Heart left ventricle (tissue), 16 donors: ENCODE data around the gene ARID5A. TPM values are rescaled to one million over a fixed set of nuclear protein-coding genes. Genes with fewer than 3 reads are reported as not detected.

Source experiments
- ATAC-seq, 4 donors: fragments of 200-7000 bp; cut with Tn5 transposase; one replicate each; pipeline ENCODE4 v1.9.1; 2020 to 2022; ENCODE audit warnings: moderate library complexity in 4 of 4, mild to moderate bottlenecking in 3 of 4, moderate number of reproducible peaks in 1 of 4
- DNase-seq, 5 donors: peaks; one replicate each; pipeline ENCODE4 v3.0.0-alpha.2; 2020
- H3K27ac ChIP-seq, 12 donors: fragments of 200-600 bp; sonication (generic) in 4 of 12; one replicate each; pipeline versions ENCODE4 v1.5.0 to v1.8.0; 2016 to 2022; ENCODE audit warnings: mild to moderate bottlenecking in 2 of 12
- H3K27me3 ChIP-seq, 9 donors: fragments of 200-600 bp; sonication (generic) in 2 of 9; one replicate each; pipeline versions ENCODE4 v1.5.1 to v1.8.0; 2016 to 2022; ENCODE audit warnings: mild to moderate bottlenecking in 3 of 9
- H3K36me3 ChIP-seq, 9 donors: fragments of 200-600 bp; sonication (generic) in 2 of 9; one replicate each; pipeline versions ENCODE4 v1.5.0 to v1.8.0; 2018 to 2022; ENCODE audit warnings: mild to moderate bottlenecking in 2 of 9
- H3K4me1 ChIP-seq, 12 donors: fragments of 200-600 bp; sonication (generic) in 4 of 12; one replicate each; pipeline versions ENCODE4 v1.5.0 to v1.8.0; 2016 to 2022; ENCODE audit warnings: mild to moderate bottlenecking in 3 of 12
- H3K4me3 ChIP-seq, 12 donors: fragments of 200-600 bp; sonication (generic) in 4 of 12; one replicate each; pipeline versions ENCODE4 v1.5.0 to v1.8.0; 2017 to 2022; ENCODE audit warnings: mild to moderate bottlenecking in 9 of 12, moderate library complexity in 4 of 12
- H3K9me3 ChIP-seq, 12 donors: fragments of 200-600 bp; sonication (generic) in 4 of 12; one replicate each; pipeline versions ENCODE4 v1.5.0 to v1.8.0; 2016 to 2022; ENCODE audit warnings: mild to moderate bottlenecking in 1 of 12
- POLR2A ChIP-seq, 2 donors: fragments of 450-650 bp; IDR thresholded peaks; one replicate each; pipeline ENCODE4 v1.6.1; 2017; ENCODE audit warnings: antibody characterized with exemption in 2 of 2, mild to moderate bottlenecking in 2 of 2, moderate library complexity in 2 of 2
- WGBS, 4 donors: extraction: QIAGEN DNeasy Blood & Tissue Kit in 2 of 4; methylation state at CpG; one replicate each; pipeline versions ENCODE4 v1.1.5 to v1.1.7; 2013 to 2018; 5-methylcytosine and 5-hydroxymethylcytosine counted together
- intact Hi-C, 10 donors: fragments of 100-400 bp; cut with DNase I; formaldehyde crosslinking; loops; one replicate each; pipeline versions ENCODE4 v1.11.1 to v1.14.2; 2022
- polyA plus RNA-seq, 2 donors: library from polyadenylated mRNA; stranded (reverse); fragments of 200-250 nt; gene quantifications; one replicate each; pipeline ENCODE4 v1.2.3, GENCODE V29; 2013
- total RNA-seq, 9 donors: library from RNA; depleted of rRNA in 2 of 9; stranded (reverse); fragments of >200 nt in 2 of 9; fragmentation: NEBNext Ultra II Directional in 3 of 9; extraction: Animal tissue kit (Norgen Biotek cat#: 25700) in 3 of 9; gene quantifications; one replicate each; pipeline versions ENCODE4 v1.1.0 to v1.2.4, GENCODE V29; 2016 to 2023
- TF ChIP-seq, protein P1 (sequence below), 12 donors: fragments of 200-600 bp; sonication (generic) in 4 of 12; IDR thresholded peaks; one replicate each; pipeline versions ENCODE4 v1.5.0 to v1.8.0; 2018 to 2022; ENCODE audit warnings: antibody characterized with exemption in 12 of 12, mild to moderate bottlenecking in 5 of 12
- donor health status: ischemic (EF 13 %, LVEDD 7.1; RV severe dilation, severe dysfunction).
- donor health status: healthy with polysubstance abuse.
- donor health status: DM: no; HTN: yes; CAD: no.
- donor health status: DM: no; HTN: no; CAD: no.
- donor health status: ischemic (EF 25% LVEDD 6.9; RV normal size, moderate dysfunction).
- donor health status: ischemic (EF 25% LVEDD 5.7; RV mildly dilated, moderate dysfunction).
- donor health status: healthy.
- donor health status: DM: yes; HTN: yes; CAD: no.
- donor health status: ischemic (EF 35%, LVEDD 5.7; RV mildly dilated, moderate dysfunction).
- donor health status: nonischemic (EF 11% LVEDD 7.7; RV severe dilation, severe dysfunction).
- donor health status: DM: yes; HTN: yes; CAD: no.
- donor health status: PGD.
- donor health status: ischemic (EF 29% LVEDD 5.4; RV normal size, mild dysfunction).
- donor health status: nonischemic (EF 23%, LVEDD 6.1; RV moderate dilation, normal function).

The ARID5A gene
- total and polyA plus RNA-seq, 11 donors, result 13.3 to 50.2 (median 35.6) TPM

- no peaks in the 10 kb centered on the region for H3K27me3 ChIP-seq
- H3K4me3 ChIP-seq, result peak overlapping the region in 10 of 12 donors; percentile 22 to 55 (median 44)
- TF ChIP-seq, protein P1, sequence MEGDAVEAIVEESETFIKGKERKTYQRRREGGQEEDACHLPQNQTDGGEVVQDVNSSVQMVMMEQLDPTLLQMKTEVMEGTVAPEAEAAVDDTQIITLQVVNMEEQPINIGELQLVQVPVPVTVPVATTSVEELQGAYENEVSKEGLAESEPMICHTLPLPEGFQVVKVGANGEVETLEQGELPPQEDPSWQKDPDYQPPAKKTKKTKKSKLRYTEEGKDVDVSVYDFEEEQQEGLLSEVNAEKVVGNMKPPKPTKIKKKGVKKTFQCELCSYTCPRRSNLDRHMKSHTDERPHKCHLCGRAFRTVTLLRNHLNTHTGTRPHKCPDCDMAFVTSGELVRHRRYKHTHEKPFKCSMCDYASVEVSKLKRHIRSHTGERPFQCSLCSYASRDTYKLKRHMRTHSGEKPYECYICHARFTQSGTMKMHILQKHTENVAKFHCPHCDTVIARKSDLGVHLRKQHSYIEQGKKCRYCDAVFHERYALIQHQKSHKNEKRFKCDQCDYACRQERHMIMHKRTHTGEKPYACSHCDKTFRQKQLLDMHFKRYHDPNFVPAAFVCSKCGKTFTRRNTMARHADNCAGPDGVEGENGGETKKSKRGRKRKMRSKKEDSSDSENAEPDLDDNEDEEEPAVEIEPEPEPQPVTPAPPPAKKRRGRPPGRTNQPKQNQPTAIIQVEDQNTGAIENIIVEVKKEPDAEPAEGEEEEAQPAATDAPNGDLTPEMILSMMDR (IDR thresholded peaks at IDR 0.05), result no peak
- TF ChIP-seq POLR2A (IDR thresholded peaks at IDR 0.05), result peak in 1 of 2 donors; percentile 72
- peak overlapping the region; percentile 85 to 100 (median 97) for H3K27ac ChIP-seq
- no peaks in the 10 kb centered on the region for H3K9me3 ChIP-seq
- intact Hi-C loops, result loop anchor here in 3 of 10 donors (10.0 kb wide), 3 partner anchors 233 to 327 kb away; partner anchors contain the start of genes CNNM3 (in 1 of the 3), CNNM4 (in 1 of the 3) and STARD7 (in 1 of the 3)
- peaks cover 27 to 94% (median 76%) of the 10 kb centered on the region in 12 donors for H3K4me1 ChIP-seq
- ATAC-seq (peak; percentile 39 to 75 (median 64)), DNase-seq (peak; percentile 88 to 97 (median 95))
- 9 to 12% (median 10%) methylated on average over 21 to 23 of the region's 23 CpGs for WGBS, 4 donors
- H3K36me3 ChIP-seq, result no peaks in the 10 kb centered on the region
These were observed 4.6 kb upstream of the ARID5A start for GRCh38 chr2:96531872-96532505.

GRCh38 chr2:96532641-96533291 lies 3.8 kb upstream of the ARID5A start:
- H3K36me3 ChIP-seq, result no peaks in the 10 kb centered on the region
- DNase-seq (peak in 1 of 5 donors; percentile 37), ATAC-seq (no peak)
- intact Hi-C loops, result loop anchor here in 3 of 10 donors (10.0 kb wide), 3 partner anchors 232 to 328 kb away; partner anchors contain the start of genes CNNM3 (in 1 of the 3), CNNM4 (in 1 of the 3) and STARD7 (in 1 of the 3)
- no peaks in the 10 kb centered on the region for H3K9me3 ChIP-seq
- H3K27ac ChIP-seq, result peak overlapping the region; percentile 85 to 100 (median 97)
- peaks cover 27 to 89% (median 75%) of the 10 kb centered on the region in 12 donors for H3K4me1 ChIP-seq
- TF ChIP-seq POLR2A (IDR thresholded peaks at IDR 0.05), result no peak
- TF ChIP-seq, protein P1 (IDR thresholded peaks at IDR 0.05), result no peak
- WGBS, 4 donors, result 67 to 81% (median 75%) methylated on average over 5 to 7 of the region's 7 CpGs
- H3K27me3 ChIP-seq, result no peaks in the 10 kb centered on the region
- peak overlapping the region in 5 of 12 donors; percentile 8 to 51 (median 45) for H3K4me3 ChIP-seq

- WGBS, 4 donors, result 7 to 17% (median 11%) methylated on average over 8 of the region's 8 CpGs
- ATAC-seq (peak; percentile 35 to 47 (median 42)), DNase-seq (peak; percentile 84 to 92 (median 90))
- Histone ChIP-seq H3K4me3 (peak overlapping the region in 3 of 12 donors; percentile 10 to 22 (median 13)), H3K4me1 (peaks cover 23 to 89% (median 73%) of the 10 kb centered on the region in 12 donors), H3K36me3 (no peaks in the 10 kb centered on the region), H3K27me3 (no peaks in the 10 kb centered on the region), H3K27ac (peak overlapping the region; percentile 85 to 100 (median 97)), H3K9me3 (no peaks in the 10 kb centered on the region)
- intact Hi-C loops, result loop anchor here in 3 of 10 donors (10.0 kb wide), 3 partner anchors 231 to 329 kb away; partner anchors contain the start of genes CNNM3 (in 1 of the 3), CNNM4 (in 1 of the 3) and STARD7 (in 1 of the 3)
- peak; percentile 31 to 66 for TF ChIP-seq POLR2A (IDR thresholded peaks at IDR 0.05)
- TF ChIP-seq, protein P1 (IDR thresholded peaks at IDR 0.05), result no peak
These were observed 3.1 kb upstream of the ARID5A start for GRCh38 chr2:96533292-96534073.
